Keratinocyte (primary cell): ENCODE results near the gene OTOF.

ENCODE experiments used
- EZH2 ChIP-seq: IDR thresholded peaks from one replicate; pipeline ENCODE4 v1.6.1; 2012; ENCODE audit warnings: inconsistent platforms, mild to moderate bottlenecking, low read length, moderate library complexity
- TF ChIP-seq, protein P1 (sequence below), 3 experiments: IDR thresholded peaks in 1 of 3; conservative IDR thresholded peaks in 1 of 3; optimal IDR thresholded peaks in 1 of 3; 2 replicates in 2 of 3; 3 replicates in 1 of 3; pipeline versions ENCODE3 to v1.5.1; 2011; ENCODE audit warnings: low read length in 3 of 3, mild to moderate bottlenecking in 3 of 3, moderate library complexity in 2 of 3, control low read depth in 1 of 3, inconsistent platforms in 1 of 3; ENCODE audit not compliant: insufficient read depth in 2 of 3; ENCODE audit errors: extremely low read depth in 1 of 3

DNA sequence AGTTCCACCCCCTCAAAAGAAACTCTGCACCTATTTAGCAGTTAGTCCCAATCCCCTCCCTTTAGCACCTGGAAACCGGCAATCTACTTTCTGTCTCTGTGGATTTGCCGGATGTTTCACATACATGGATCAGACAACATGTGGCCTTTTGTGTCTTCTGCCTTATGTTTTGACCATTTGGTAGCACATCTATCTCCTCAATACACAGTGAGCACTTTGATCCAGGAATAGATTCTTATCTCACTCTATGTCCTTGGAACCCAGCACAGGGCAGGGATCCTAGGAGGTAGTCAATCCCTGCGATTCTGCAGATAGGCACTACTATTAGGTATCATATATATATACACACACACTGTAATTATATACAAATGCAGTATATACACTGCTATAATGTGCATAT, 3.8 kb upstream of the OTOF start:
- TF ChIP-seq, protein P1, sequence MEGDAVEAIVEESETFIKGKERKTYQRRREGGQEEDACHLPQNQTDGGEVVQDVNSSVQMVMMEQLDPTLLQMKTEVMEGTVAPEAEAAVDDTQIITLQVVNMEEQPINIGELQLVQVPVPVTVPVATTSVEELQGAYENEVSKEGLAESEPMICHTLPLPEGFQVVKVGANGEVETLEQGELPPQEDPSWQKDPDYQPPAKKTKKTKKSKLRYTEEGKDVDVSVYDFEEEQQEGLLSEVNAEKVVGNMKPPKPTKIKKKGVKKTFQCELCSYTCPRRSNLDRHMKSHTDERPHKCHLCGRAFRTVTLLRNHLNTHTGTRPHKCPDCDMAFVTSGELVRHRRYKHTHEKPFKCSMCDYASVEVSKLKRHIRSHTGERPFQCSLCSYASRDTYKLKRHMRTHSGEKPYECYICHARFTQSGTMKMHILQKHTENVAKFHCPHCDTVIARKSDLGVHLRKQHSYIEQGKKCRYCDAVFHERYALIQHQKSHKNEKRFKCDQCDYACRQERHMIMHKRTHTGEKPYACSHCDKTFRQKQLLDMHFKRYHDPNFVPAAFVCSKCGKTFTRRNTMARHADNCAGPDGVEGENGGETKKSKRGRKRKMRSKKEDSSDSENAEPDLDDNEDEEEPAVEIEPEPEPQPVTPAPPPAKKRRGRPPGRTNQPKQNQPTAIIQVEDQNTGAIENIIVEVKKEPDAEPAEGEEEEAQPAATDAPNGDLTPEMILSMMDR (optimal IDR thresholded peaks at IDR 0.05 in 1 of 3, IDR thresholded peaks at IDR 0.05 in 1 of 3, conservative IDR thresholded peaks at IDR 0.05 in 1 of 3; ENCODE audit: extremely low read depth in 1 of 3, insufficient read depth in 2 of 3, low read length in 3 of 3) = no peak
- no peak for TF ChIP-seq EZH2
